GM12878 (cell line): Measurements from ENCODE around the gene SLC39A5. TPM values are rescaled to one million over a fixed set of nuclear protein-coding genes. Genes with fewer than 3 reads are reported as not detected.
"Not testable (repeated sequence)": the region's sequence is repeated elsewhere in the genome, so short reads cannot be mapped to it uniquely, and the experiment has no call there.

Experiments used
- ATAC-seq: fragments of 200-7000 bp; cut with Tn5 transposase; 3 replicates; pipeline ENCODE4 v1.9.1; 2020; ENCODE audit warnings: mild to moderate bottlenecking, moderate library complexity
- BruUV-seq: library from RNA; stranded (reverse); fragments of 400-500 nt; replicated peaks from 2 replicates; lab custom pipeline; 2021; lab: Mats Ljungman, UMichigan
- CTCF ChIA-PET: fragments of 300-600 bp; sonication (Branson Sonifier 250); formaldehyde crosslinking; extraction: SDS; loops from one replicate; lab custom pipeline; 2021; ENCODE audit warnings: inconsistent platforms; lab: Yijun Ruan, JAX
- POLR2A ChIA-PET: fragments of 350-600 bp; formaldehyde crosslinking; extraction: SDS; loops from one replicate; lab custom pipeline; 2021; ENCODE audit warnings: inconsistent platforms; lab: Charles Lee
- RAD21 ChIA-PET: fragments of 300-600 bp; sonication (Branson Sonifier 250); formaldehyde crosslinking; loops from one replicate; lab custom pipeline; 2023; ENCODE audit warnings: antibody characterized with exemption; ENCODE audit not compliant: unreplicated experiment; lab: Charles Lee
- SMC1A ChIA-PET: fragments of 300-600 bp; sonication (Branson Sonifier 250); formaldehyde crosslinking; loops from one replicate; lab custom pipeline; 2023; ENCODE audit not compliant: unreplicated experiment, uncharacterized antibody; lab: Charles Lee
- DNase-seq: peaks from one replicate; pipeline ENCODE4 v3.0.0-alpha.2; 2011; ENCODE audit warnings: low read depth, low spot score
- FAIRE-seq: peaks from 3 replicates; lab custom pipeline; 2011; peaks lifted over from hg19 to GRCh38; lab: Jason Lieb, UNC
- H2AFZ ChIP-seq: 2 replicates; pipeline ENCODE4 v1.6.0; 2011; ENCODE audit warnings: low read depth, low read length, control low read depth; ENCODE audit not compliant: control insufficient read depth
- H3K27ac ChIP-seq: 2 replicates; pipeline ENCODE4 v1.5.1; 2011; ENCODE audit warnings: control low read depth; ENCODE audit not compliant: control insufficient read depth, insufficient read depth
- H3K27me3 ChIP-seq, 2 experiments: replicated peaks in 1 of 2; 2 replicates each; pipeline versions ENCODE4 v1.6.0 to v1.6.1; 2011; ENCODE audit warnings: low read length in 1 of 2; ENCODE audit not compliant: control insufficient read depth in 2 of 2, insufficient read depth in 2 of 2
- H3K36me3 ChIP-seq, 2 experiments: 2 replicates each; pipeline ENCODE4 v1.5.1; 2011; ENCODE audit warnings: low read length in 1 of 2; ENCODE audit not compliant: control insufficient read depth in 2 of 2, insufficient read depth in 2 of 2
- H3K4me1 ChIP-seq: 2 replicates; pipeline ENCODE4 v1.6.1; 2011; ENCODE audit warnings: mild to moderate bottlenecking, low read length, moderate library complexity, mixed read lengths; ENCODE audit not compliant: control insufficient read depth, insufficient read depth
- H3K4me2 ChIP-seq: 2 replicates; pipeline ENCODE4 v1.6.0; 2011; ENCODE audit warnings: control low read depth; ENCODE audit not compliant: control insufficient read depth, insufficient read depth
- H3K4me3 ChIP-seq: fragments of 200-600 bp; sonication (generic); 2 replicates; pipeline ENCODE4 v1.5.1; 2016
- H3K79me2 ChIP-seq: 2 replicates; pipeline ENCODE4 v1.6.0; 2011; ENCODE audit warnings: low read length; ENCODE audit not compliant: control insufficient read depth, insufficient read depth
- H3K9ac ChIP-seq: 2 replicates; pipeline ENCODE4 v1.8.0; 2011; ENCODE audit warnings: low read length, control low read depth, mixed read lengths; ENCODE audit not compliant: control insufficient read depth, insufficient read depth
- H3K9me3 ChIP-seq: replicated peaks from 3 replicates; pipeline ENCODE4 v1.5.1; 2011; ENCODE audit warnings: mild to moderate bottlenecking, low read length; ENCODE audit not compliant: control insufficient read depth, insufficient read depth
- H4K20me1 ChIP-seq: 2 replicates; pipeline ENCODE4 v1.6.0; 2011; ENCODE audit not compliant: control insufficient read depth, insufficient read depth
- HDAC6 ChIP-seq: fragments of 200-600 bp; sonication (generic); IDR thresholded peaks from one replicate; pipeline ENCODE4 v1.8.0; 2017; ENCODE audit warnings: antibody characterized with exemption; ENCODE audit not compliant: unreplicated experiment
- MEF2A ChIP-seq: IDR thresholded peaks from 2 replicates; pipeline ENCODE4 v1.6.1; 2011; ENCODE audit warnings: low read depth, mild to moderate bottlenecking, low read length, moderate library complexity; ENCODE audit not compliant: insufficient read depth
- NBN ChIP-seq: fragments of 450-650 bp; IDR thresholded peaks from 2 replicates; pipeline ENCODE4 v1.6.1; 2016
- POLR2AphosphoS5 ChIP-seq: IDR thresholded peaks from 2 replicates; pipeline ENCODE4 v1.6.1; 2011; ENCODE audit warnings: mild to moderate bottlenecking, low read length, inconsistent platforms
- SKIL ChIP-seq: fragments of 450-650 bp; IDR thresholded peaks from 2 replicates; pipeline ENCODE4 v1.6.1; 2017; ENCODE audit warnings: mild to moderate bottlenecking, low read depth, inconsistent platforms; ENCODE audit not compliant: poor library complexity, severe bottlenecking
- SMC3 ChIP-seq: IDR thresholded peaks from 2 replicates; pipeline ENCODE4 v1.6.1; 2011; ENCODE audit warnings: low read length, improper control_type of control experiment, borderline replicate concordance
- ZBTB33 ChIP-seq: fragments of 450-650 bp; IDR thresholded peaks from 2 replicates; pipeline ENCODE4 v1.6.1; 2017; ENCODE audit warnings: mild to moderate bottlenecking
- WGBS: methylation state at CpG from one replicate; pipeline ENCODE4 v1.1.6; 2016; ENCODE audit warnings: low lambda C conversion rate; ENCODE audit not compliant: insufficient replicate concordance, insufficient coverage; ENCODE audit errors: missing lambda C conversion rate; 5-methylcytosine and 5-hydroxymethylcytosine counted together
- in situ Hi-C: fragments of 300-500 bp; cut with MboI; formaldehyde crosslinking; loops from 9 replicates; pipeline ENCODE4 v1.14.3; 2018; ENCODE audit warnings: mixed read lengths
- intact Hi-C: fragments of 100-400 bp; cut with micrococcal nuclease; formaldehyde crosslinking; loops from one replicate; pipeline ENCODE4 v1.14.2; 2022; ENCODE audit not compliant: unreplicated experiment
- polyA plus RNA-seq, 11 experiments: library from polyadenylated mRNA; depleted of rRNA in 4 of 11; unstranded in 6 of 11; stranded (reverse) in 5 of 11; fragments of >200 nt; fragmentation: Nextera tagmentation in 4 of 11; fragmentation: Illumina TruSeq in 1 of 11; extraction: Ambion mirVana in 4 of 11; extraction: Trizol in 1 of 11; gene quantifications; 1 replicate in 1 of 11; 2 replicates in 10 of 11; pipeline versions ENCODE4 v1.2.1 to v1.2.3, GENCODE V29; 2011 to 2016; ENCODE audit warnings: inconsistent platforms in 2 of 11, missing spikeins in 2 of 11, low read depth in 1 of 11
- total RNA-seq, 4 experiments: library from RNA; depleted of rRNA in 3 of 4; stranded (reverse); fragments of >200 nt in 3 of 4; fragmentation: Illumina TruSeq in 1 of 4; extraction: Trizol in 1 of 4; gene quantifications; 2 replicates each; pipeline versions ENCODE4 v1.2.1 to v1.2.3, GENCODE V29; 2013 to 2021

SLC39A5 gene
- total and polyA plus RNA-seq, 10 of the 15 experiments (the other 5 are each of a cell fraction or from before 2014, with no cell fraction given), result 0.15 to 0.56 (median 0.15) TPM; not detected in 7

- peak; percentile 46; the same call in 1 of the 2 replicates for TF ChIP-seq POLR2AphosphoS5
- TF ChIP-seq ZBTB33, result peak; percentile 10; the same call in 1 of the 2 replicates
- TF ChIP-seq SMC3, result peak; percentile 77
- no peak for TF ChIP-seq HDAC6
- TF ChIP-seq SKIL, result peak; percentile 38
- peak; percentile 41; the same call in 1 of the 2 replicates for TF ChIP-seq NBN
- TF ChIP-seq MEF2A, result no peak
- TF ChIP-seq, all 136 proteins: peak for 16
Observed at GRCh38 chr12:56193025-56193578, 36.7 kb upstream of the SLC39A5 start (continued).

GRCh38 chr12:56196818-56197550 is 32.9 kb upstream of the SLC39A5 start:
- H3K4me3 ChIP-seq, in situ Hi-C loops, H3K9ac ChIP-seq, H3K27ac ChIP-seq, BruUV-seq, FAIRE-seq, H3K79me2 ChIP-seq, H3K4me2 ChIP-seq, RAD21 ChIA-PET, H3K9me3 ChIP-seq, H3K27me3 ChIP-seq, H4K20me1 ChIP-seq, H2AFZ ChIP-seq, DNase-seq, H3K36me3 ChIP-seq, H3K4me1 ChIP-seq, ATAC-seq: not testable (repeated sequence)
- ChIA-PET POLR2A (interaction anchor here (0.7 kb wide), 2 partner anchors 100 to 1931 kb away, joined by 6 to 9 read pairs; no protein-coding TSS in a partner anchor), CTCF (interaction anchor here (0.7 to 4.7 kb wide), 4 partner anchors 9 to 267 kb away, joined by 3 to 26 read pairs (median 5); no protein-coding TSS in a partner anchor), SMC1A (interaction anchor here (1.2 to 2.4 kb wide), 3 partner anchors 25 to 267 kb away, joined by 3 to 8 read pairs (median 6); partner anchors contain the start of gene RNF41)
- WGBS, result 76% methylated on average over 11 of the region's 11 CpGs
- intact Hi-C loops, result loop anchor here (10.0 kb wide), 1 partner anchor 398 kb away; no protein-coding TSS in a partner anchor
